Keratinocyte (primary cell): ENCODE results near the gene CNP.

Experiments used
- EZH2 ChIP-seq: IDR thresholded peaks from one replicate; pipeline ENCODE4 v1.6.1; 2012; ENCODE audit warnings: inconsistent platforms, mild to moderate bottlenecking, low read length, moderate library complexity
- TF ChIP-seq, protein P1 (sequence below), 3 experiments: IDR thresholded peaks in 1 of 3; conservative IDR thresholded peaks in 1 of 3; optimal IDR thresholded peaks in 1 of 3; 2 replicates in 2 of 3; 3 replicates in 1 of 3; pipeline versions ENCODE3 to v1.5.1; 2011; ENCODE audit warnings: low read length in 3 of 3, mild to moderate bottlenecking in 3 of 3, moderate library complexity in 2 of 3, control low read depth in 1 of 3, inconsistent platforms in 1 of 3; ENCODE audit not compliant: insufficient read depth in 2 of 3; ENCODE audit errors: extremely low read depth in 1 of 3

DNA sequence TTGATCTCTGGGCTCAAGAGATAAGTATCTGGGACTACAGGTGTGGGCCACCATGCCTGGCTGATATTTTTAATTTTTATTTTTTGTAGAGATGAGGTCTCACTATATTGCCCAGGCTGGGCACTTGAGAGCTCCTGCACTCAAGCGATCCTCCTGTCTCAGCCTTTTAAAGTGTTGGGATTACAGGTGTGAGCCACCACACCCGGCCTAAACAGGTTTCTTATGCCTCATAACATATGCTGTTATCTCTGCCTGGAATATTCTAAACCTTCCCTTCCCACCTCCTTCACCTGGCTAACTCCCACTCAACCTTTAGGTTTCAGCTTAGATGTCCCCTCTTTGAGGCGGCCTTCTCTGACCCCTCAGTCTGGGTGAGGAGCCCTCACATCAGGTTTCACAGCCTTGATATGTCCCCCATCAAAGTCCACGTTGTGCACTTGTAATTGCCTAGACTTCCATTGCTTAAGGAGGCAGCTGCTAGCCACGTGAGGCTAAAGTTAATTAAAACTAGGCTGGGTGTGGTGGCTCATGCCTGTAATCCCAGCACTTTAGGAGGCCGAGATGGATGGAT, 8.6 kb upstream of the CNP start:
- TF ChIP-seq EZH2, result no peak
- TF ChIP-seq, protein P1, sequence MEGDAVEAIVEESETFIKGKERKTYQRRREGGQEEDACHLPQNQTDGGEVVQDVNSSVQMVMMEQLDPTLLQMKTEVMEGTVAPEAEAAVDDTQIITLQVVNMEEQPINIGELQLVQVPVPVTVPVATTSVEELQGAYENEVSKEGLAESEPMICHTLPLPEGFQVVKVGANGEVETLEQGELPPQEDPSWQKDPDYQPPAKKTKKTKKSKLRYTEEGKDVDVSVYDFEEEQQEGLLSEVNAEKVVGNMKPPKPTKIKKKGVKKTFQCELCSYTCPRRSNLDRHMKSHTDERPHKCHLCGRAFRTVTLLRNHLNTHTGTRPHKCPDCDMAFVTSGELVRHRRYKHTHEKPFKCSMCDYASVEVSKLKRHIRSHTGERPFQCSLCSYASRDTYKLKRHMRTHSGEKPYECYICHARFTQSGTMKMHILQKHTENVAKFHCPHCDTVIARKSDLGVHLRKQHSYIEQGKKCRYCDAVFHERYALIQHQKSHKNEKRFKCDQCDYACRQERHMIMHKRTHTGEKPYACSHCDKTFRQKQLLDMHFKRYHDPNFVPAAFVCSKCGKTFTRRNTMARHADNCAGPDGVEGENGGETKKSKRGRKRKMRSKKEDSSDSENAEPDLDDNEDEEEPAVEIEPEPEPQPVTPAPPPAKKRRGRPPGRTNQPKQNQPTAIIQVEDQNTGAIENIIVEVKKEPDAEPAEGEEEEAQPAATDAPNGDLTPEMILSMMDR (optimal IDR thresholded peaks at IDR 0.05 in 1 of 3, IDR thresholded peaks at IDR 0.05 in 1 of 3, conservative IDR thresholded peaks at IDR 0.05 in 1 of 3; ENCODE audit: extremely low read depth in 1 of 3, insufficient read depth in 2 of 3, low read length in 3 of 3), result no peak
